GM23338 (cell line): Measurements from ENCODE around the gene FUNDC2. TPM values are rescaled to one million over a fixed set of nuclear protein-coding genes. Genes with fewer than 3 reads are reported as not detected.

ENCODE experiments used
- ATAC-seq: fragments of 200-7000 bp; cut with Tn5 transposase; 3 replicates; pipeline ENCODE4 v1.9.1; 2020
- DNase-seq: peaks from one replicate; pipeline ENCODE4 v3.0.0-alpha.2; 2015; ENCODE audit warnings: low spot score
- H2AFZ ChIP-seq: fragments of 200-600 bp; sonication (generic); 2 replicates; pipeline ENCODE4 v1.8.0; 2016; ENCODE audit warnings: antibody characterized with exemption, mild to moderate bottlenecking, moderate library complexity
- H3F3A ChIP-seq: fragments of 200-600 bp; sonication (generic); replicated peaks from 2 replicates; pipeline ENCODE4 v1.8.0; 2017; ENCODE audit warnings: antibody characterized with exemption, mixed run types, low read depth
- H3K27ac ChIP-seq: fragments of 200-600 bp; sonication (generic); 2 replicates; pipeline ENCODE4 v1.6.1; 2016; ENCODE audit warnings: low read depth
- H3K27me3 ChIP-seq: fragments of 200-600 bp; sonication (generic); 2 replicates; pipeline ENCODE4 v1.8.0; 2016; ENCODE audit warnings: mild to moderate bottlenecking, mixed run types, moderate library complexity; ENCODE audit not compliant: insufficient read depth
- H3K36me3 ChIP-seq: fragments of 200-600 bp; sonication (generic); 2 replicates; pipeline ENCODE4 v1.8.0; 2016; ENCODE audit warnings: mild to moderate bottlenecking; ENCODE audit not compliant: insufficient read depth
- H3K4me1 ChIP-seq: fragments of 200-600 bp; sonication (generic); 2 replicates; pipeline ENCODE4 v1.8.0; 2016; ENCODE audit warnings: mild to moderate bottlenecking, moderate library complexity; ENCODE audit not compliant: insufficient read depth
- H3K4me2 ChIP-seq: fragments of 200-600 bp; sonication (generic); 2 replicates; pipeline ENCODE4 v1.7.1; 2017; ENCODE audit warnings: mixed run types
- H3K4me3 ChIP-seq: fragments of 200-600 bp; sonication (generic); 2 replicates; pipeline ENCODE4 v1.6.1; 2016; ENCODE audit warnings: mixed run types
- H3K79me2 ChIP-seq: fragments of 200-600 bp; sonication (generic); replicated peaks from 2 replicates; pipeline ENCODE4 v1.8.0; 2017; ENCODE audit warnings: mild to moderate bottlenecking; ENCODE audit not compliant: insufficient read depth
- H3K9me2 ChIP-seq: fragments of 200-600 bp; sonication (generic); 2 replicates; pipeline ENCODE4 v1.8.0; 2017; ENCODE audit not compliant: insufficient read depth
- H4K20me1 ChIP-seq: fragments of 200-600 bp; sonication (generic); replicated peaks from 2 replicates; pipeline ENCODE4 v1.8.0; 2017; ENCODE audit warnings: mild to moderate bottlenecking; ENCODE audit not compliant: insufficient read depth
- H3K27ac Mint-ChIP-seq: 2 replicates; pipeline ENCODE4 v1.8.0; 2020; ENCODE audit warnings: inconsistent platforms, mild to moderate bottlenecking, moderate library complexity, mixed read lengths
- H3K27me3 Mint-ChIP-seq: 3 replicates; pipeline ENCODE4 v1.8.0; 2022; ENCODE audit warnings: low read depth, mild to moderate bottlenecking, moderate library complexity, mixed read lengths, inconsistent platforms; ENCODE audit not compliant: insufficient read depth, poor library complexity
- H3K36me3 Mint-ChIP-seq: 3 replicates; pipeline ENCODE4 v1.8.0; 2021; ENCODE audit warnings: low read depth, mild to moderate bottlenecking, inconsistent platforms, moderate library complexity, mixed read lengths
- H3K4me1 Mint-ChIP-seq: 3 replicates; pipeline ENCODE4 v1.8.0; 2020; ENCODE audit warnings: mild to moderate bottlenecking, inconsistent platforms, mixed read lengths
- H3K4me3 Mint-ChIP-seq: 3 replicates; pipeline ENCODE4 v1.8.0; 2021; ENCODE audit warnings: moderate library complexity, mild to moderate bottlenecking, inconsistent platforms, mixed read lengths
- H3K9me3 Mint-ChIP-seq: 3 replicates; pipeline ENCODE4 v1.8.0; 2020; ENCODE audit warnings: moderate library complexity, mild to moderate bottlenecking, inconsistent platforms, mixed read lengths
- CREB1 ChIP-seq: fragments of 250-450 bp; sonication (Bioruptor Pico); IDR thresholded peaks from 2 replicates; pipeline ENCODE4 v1.5.0; 2020; ENCODE audit warnings: low read depth, mild to moderate bottlenecking, moderate library complexity
- CTCF ChIP-seq, 2 experiments: fragments of 200-600 bp in 1 of 2; sonication (generic) in 1 of 2; conservative IDR thresholded peaks; 2 replicates each; pipeline versions ENCODE4 v1.5.1 to v1.6.1; 2016 to 2017; ENCODE audit warnings: antibody characterized with exemption in 2 of 2, low read depth in 2 of 2, mild to moderate bottlenecking in 2 of 2, moderate library complexity in 1 of 2
- NANOG ChIP-seq: IDR thresholded peaks from 2 replicates; pipeline ENCODE4 v1.6.1; 2016; ENCODE audit warnings: antibody characterized with exemption, borderline replicate concordance
- polyA plus RNA-seq: library from polyadenylated mRNA; unstranded; fragments of >200 nt; fragmentation: Nextera tagmentation; extraction: Ambion mirVana; gene quantifications from 2 replicates; pipeline ENCODE4 v1.2.1, GENCODE V29; 2016
- total RNA-seq: library from RNA; depleted of rRNA; stranded (reverse); fragments of >200 nt; shearing (Covaris generic); gene quantifications from 2 replicates; pipeline ENCODE4 v1.2.3, GENCODE V29; 2014
- TF ChIP-seq, protein P1 (sequence below): fragments of 250-450 bp; sonication (Bioruptor Pico); IDR thresholded peaks from 2 replicates; pipeline ENCODE4 v1.5.0; 2020; ENCODE audit warnings: mild to moderate bottlenecking, moderate library complexity
- TF ChIP-seq, protein P2 (sequence below): IDR thresholded peaks from 2 replicates; pipeline ENCODE4 v1.6.1; 2016; ENCODE audit warnings: antibody characterized with exemption

Gene FUNDC2
- total and polyA plus RNA-seq, 2 experiments from 2014 or later = 28.6 to 58.5 TPM

GRCh38 chrX:154990496-154990895 lies 36.1 kb upstream of the FUNDC2 start:
- H3K9me3 Mint-ChIP-seq = no peaks in the 10 kb centered on the region
- DNase-seq = no peak
- no peak overlapping the region for H3K27ac ChIP-seq
- H3K4me3 Mint-ChIP-seq = no peak overlapping the region
- H3K79me2 ChIP-seq = no peaks in the 10 kb centered on the region
- H3K27me3 ChIP-seq = no peaks in the 10 kb centered on the region
- H3F3A ChIP-seq = no peaks in the 10 kb centered on the region
- no peaks in the 10 kb centered on the region for H3K9me2 ChIP-seq
- H3K4me3 ChIP-seq = no peak overlapping the region
- no peak overlapping the region for H3K4me2 ChIP-seq
- no peak overlapping the region for H3K27ac Mint-ChIP-seq
- TF ChIP-seq, protein P1, sequence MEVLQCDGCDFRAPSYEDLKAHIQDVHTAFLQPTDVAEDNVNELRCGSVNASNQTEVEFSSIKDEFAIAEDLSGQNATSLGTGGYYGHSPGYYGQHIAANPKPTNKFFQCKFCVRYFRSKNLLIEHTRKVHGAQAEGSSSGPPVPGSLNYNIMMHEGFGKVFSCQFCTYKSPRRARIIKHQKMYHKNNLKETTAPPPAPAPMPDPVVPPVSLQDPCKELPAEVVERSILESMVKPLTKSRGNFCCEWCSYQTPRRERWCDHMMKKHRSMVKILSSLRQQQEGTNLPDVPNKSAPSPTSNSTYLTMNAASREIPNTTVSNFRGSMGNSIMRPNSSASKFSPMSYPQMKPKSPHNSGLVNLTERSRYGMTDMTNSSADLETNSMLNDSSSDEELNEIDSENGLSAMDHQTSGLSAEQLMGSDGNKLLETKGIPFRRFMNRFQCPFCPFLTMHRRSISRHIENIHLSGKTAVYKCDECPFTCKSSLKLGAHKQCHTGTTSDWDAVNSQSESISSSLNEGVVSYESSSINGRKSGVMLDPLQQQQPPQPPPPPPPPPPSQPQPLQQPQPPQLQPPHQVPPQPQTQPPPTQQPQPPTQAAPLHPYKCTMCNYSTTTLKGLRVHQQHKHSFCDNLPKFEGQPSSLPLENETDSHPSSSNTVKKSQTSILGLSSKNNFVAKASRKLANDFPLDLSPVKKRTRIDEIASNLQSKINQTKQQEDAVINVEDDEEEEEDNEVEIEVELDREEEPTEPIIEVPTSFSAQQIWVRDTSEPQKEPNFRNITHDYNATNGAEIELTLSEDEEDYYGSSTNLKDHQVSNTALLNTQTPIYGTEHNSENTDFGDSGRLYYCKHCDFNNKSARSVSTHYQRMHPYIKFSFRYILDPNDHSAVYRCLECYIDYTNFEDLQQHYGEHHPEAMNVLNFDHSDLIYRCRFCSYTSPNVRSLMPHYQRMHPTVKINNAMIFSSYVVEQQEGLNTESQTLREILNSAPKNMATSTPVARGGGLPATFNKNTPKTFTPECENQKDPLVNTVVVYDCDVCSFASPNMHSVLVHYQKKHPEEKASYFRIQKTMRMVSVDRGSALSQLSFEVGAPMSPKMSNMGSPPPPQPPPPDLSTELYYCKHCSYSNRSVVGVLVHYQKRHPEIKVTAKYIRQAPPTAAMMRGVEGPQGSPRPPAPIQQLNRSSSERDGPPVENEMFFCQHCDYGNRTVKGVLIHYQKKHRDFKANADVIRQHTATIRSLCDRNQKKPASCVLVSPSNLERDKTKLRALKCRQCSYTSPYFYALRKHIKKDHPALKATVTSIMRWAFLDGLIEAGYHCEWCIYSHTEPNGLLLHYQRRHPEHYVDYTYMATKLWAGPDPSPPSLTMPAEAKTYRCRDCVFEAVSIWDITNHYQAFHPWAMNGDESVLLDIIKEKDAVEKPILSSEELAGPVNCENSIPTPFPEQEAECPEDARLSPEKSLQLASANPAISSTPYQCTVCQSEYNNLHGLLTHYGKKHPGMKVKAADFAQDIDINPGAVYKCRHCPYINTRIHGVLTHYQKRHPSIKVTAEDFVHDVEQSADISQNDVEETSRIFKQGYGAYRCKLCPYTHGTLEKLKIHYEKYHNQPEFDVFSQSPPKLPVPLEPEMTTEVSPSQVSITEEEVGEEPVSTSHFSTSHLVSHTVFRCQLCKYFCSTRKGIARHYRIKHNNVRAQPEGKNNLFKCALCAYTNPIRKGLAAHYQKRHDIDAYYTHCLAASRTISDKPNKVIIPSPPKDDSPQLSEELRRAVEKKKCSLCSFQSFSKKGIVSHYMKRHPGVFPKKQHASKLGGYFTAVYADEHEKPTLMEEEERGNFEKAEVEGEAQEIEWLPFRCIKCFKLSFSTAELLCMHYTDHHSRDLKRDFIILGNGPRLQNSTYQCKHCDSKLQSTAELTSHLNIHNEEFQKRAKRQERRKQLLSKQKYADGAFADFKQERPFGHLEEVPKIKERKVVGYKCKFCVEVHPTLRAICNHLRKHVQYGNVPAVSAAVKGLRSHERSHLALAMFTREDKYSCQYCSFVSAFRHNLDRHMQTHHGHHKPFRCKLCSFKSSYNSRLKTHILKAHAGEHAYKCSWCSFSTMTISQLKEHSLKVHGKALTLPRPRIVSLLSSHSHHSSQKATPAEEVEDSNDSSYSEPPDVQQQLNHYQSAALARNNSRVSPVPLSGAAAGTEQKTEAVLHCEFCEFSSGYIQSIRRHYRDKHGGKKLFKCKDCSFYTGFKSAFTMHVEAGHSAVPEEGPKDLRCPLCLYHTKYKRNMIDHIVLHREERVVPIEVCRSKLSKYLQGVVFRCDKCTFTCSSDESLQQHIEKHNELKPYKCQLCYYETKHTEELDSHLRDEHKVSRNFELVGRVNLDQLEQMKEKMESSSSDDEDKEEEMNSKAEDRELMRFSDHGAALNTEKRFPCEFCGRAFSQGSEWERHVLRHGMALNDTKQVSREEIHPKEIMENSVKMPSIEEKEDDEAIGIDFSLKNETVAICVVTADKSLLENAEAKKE = no peak
- no peak for TF ChIP-seq CREB1 (CRISPR knock-in tag)
- H3K27me3 Mint-ChIP-seq = no peaks in the 10 kb centered on the region
- no peaks in the 10 kb centered on the region for H3K36me3 ChIP-seq
- no peaks in the 10 kb centered on the region for H3K36me3 Mint-ChIP-seq
- H3K4me1 Mint-ChIP-seq = no peaks in the 10 kb centered on the region
- H2AFZ ChIP-seq = no peak overlapping the region
- no peaks in the 10 kb centered on the region for H4K20me1 ChIP-seq
- H3K4me1 ChIP-seq = 0 out of 2 replicates have a peak, but pooled peaks cover 5% of the 10 kb centered on the region
- ATAC-seq = no peak

GRCh38 chrX:154991039-154991438 lies 35.6 kb upstream of the FUNDC2 start:
- Mint-ChIP-seq H3K4me3 (no peak overlapping the region), H3K36me3 (no peaks in the 10 kb centered on the region), H3K27ac (no peak overlapping the region), H3K4me1 (no peaks in the 10 kb centered on the region), H3K9me3 (no peaks in the 10 kb centered on the region), H3K27me3 (no peaks in the 10 kb centered on the region)
- no peak overlapping the region for H3K27ac ChIP-seq
- no peak overlapping the region for H3K4me2 ChIP-seq
- H3K27me3 ChIP-seq = no peaks in the 10 kb centered on the region
- H4K20me1 ChIP-seq = no peaks in the 10 kb centered on the region
- H3K36me3 ChIP-seq = no peaks in the 10 kb centered on the region
- H2AFZ ChIP-seq = no peak overlapping the region
- DNase-seq = no peak
- 0 out of 2 replicates have a peak, but pooled peaks cover 5% of the 10 kb centered on the region for H3K4me1 ChIP-seq
- H3K9me2 ChIP-seq = no peaks in the 10 kb centered on the region
- no peaks in the 10 kb centered on the region for H3F3A ChIP-seq
- H3K79me2 ChIP-seq = no peaks in the 10 kb centered on the region
- no peak for ATAC-seq
- H3K4me3 ChIP-seq = no peak overlapping the region
- no peak for TF ChIP-seq NANOG
- no peak for TF ChIP-seq CTCF (conservative IDR thresholded peaks at IDR 0.05; ENCODE audit: low read depth in 2 of 2)
- no peak for TF ChIP-seq CREB1 (CRISPR knock-in tag)
- TF ChIP-seq, protein P2, sequence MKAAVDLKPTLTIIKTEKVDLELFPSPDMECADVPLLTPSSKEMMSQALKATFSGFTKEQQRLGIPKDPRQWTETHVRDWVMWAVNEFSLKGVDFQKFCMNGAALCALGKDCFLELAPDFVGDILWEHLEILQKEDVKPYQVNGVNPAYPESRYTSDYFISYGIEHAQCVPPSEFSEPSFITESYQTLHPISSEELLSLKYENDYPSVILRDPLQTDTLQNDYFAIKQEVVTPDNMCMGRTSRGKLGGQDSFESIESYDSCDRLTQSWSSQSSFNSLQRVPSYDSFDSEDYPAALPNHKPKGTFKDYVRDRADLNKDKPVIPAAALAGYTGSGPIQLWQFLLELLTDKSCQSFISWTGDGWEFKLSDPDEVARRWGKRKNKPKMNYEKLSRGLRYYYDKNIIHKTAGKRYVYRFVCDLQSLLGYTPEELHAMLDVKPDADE = no peak
